SK-N-SH (cell line): ENCODE results near the gene ADGRG3. TPM values are rescaled to one million over a fixed set of nuclear protein-coding genes. Genes with fewer than 3 reads are reported as not detected.
A peak's percentile ranks its signal among the peaks of the same experiment; 100 is the strongest.

Experiments
- CTCF ChIA-PET: fragments of 300-600, 350-600 bp; formaldehyde crosslinking; extraction: SDS; loops from one replicate; lab custom pipeline; 2021; lab: Yijun Ruan, JAX
- POLR2A ChIA-PET: fragments of 350-600 bp; sonication (Branson Sonifier 250); formaldehyde crosslinking; extraction: SDS; loops from one replicate; lab custom pipeline; 2020; ENCODE audit warnings: antibody characterized with exemption, inconsistent platforms; lab: Yijun Ruan, JAX
- DNase-seq: peaks from one replicate; pipeline ENCODE4 v3.0.0; 2012
- H2AFZ ChIP-seq: fragments of 200-600 bp; sonication (generic); 2 replicates; pipeline ENCODE4 v1.8.1; 2016; ENCODE audit warnings: antibody characterized with exemption, mild to moderate bottlenecking, low read depth
- H3F3A ChIP-seq: fragments of 200-600 bp; sonication (generic); replicated peaks from 2 replicates; pipeline ENCODE3; 2016; ENCODE audit warnings: antibody characterized with exemption, mild to moderate bottlenecking; ENCODE audit not compliant: insufficient read depth
- H3K27ac ChIP-seq, 2 experiments: fragments of 200-500 bp in 1 of 2; fragments of 200-600 bp in 1 of 2; sonication (Bioruptor generic) in 1 of 2; sonication (generic), shearing (Covaris generic) in 1 of 2; 2 replicates each; pipeline versions ENCODE4 v1.5.1 to v1.6.1; 2014 to 2016; ENCODE audit warnings: low read depth in 2 of 2, inconsistent platforms in 1 of 2, low read length in 1 of 2, mild to moderate bottlenecking in 1 of 2, mixed read lengths in 1 of 2
- H3K27me3 ChIP-seq: fragments of 200-600 bp; sonication (generic), shearing (Covaris generic); 2 replicates; pipeline ENCODE4 v1.6.1; 2016; ENCODE audit warnings: mixed run types; ENCODE audit not compliant: insufficient read depth
- H3K36me3 ChIP-seq, 2 experiments: fragments of 200-500 bp in 1 of 2; fragments of 200-600 bp in 1 of 2; sonication (Bioruptor generic) in 1 of 2; sonication (generic) in 1 of 2; replicated peaks in 1 of 2; 2 replicates each; pipeline versions ENCODE3 to v1.5.1; 2014 to 2016; ENCODE audit warnings: low read length in 1 of 2, mild to moderate bottlenecking in 1 of 2; ENCODE audit not compliant: insufficient read depth in 2 of 2, control insufficient read depth in 1 of 2
- H3K4me1 ChIP-seq, 2 experiments: fragments of 200-500 bp in 1 of 2; fragments of 200-600 bp in 1 of 2; sonication (Bioruptor generic) in 1 of 2; sonication (generic), shearing (Covaris generic) in 1 of 2; 2 replicates each; pipeline versions ENCODE4 v1.5.1 to v1.6.1; 2014 to 2016; ENCODE audit warnings: low read depth in 1 of 2, low read length in 1 of 2, mixed run types in 1 of 2; ENCODE audit not compliant: insufficient read depth in 2 of 2, control insufficient read depth in 1 of 2
- H3K4me2 ChIP-seq: fragments of 200-600 bp; sonication (generic), shearing (Covaris generic); 2 replicates; pipeline ENCODE4 v1.6.1; 2017; ENCODE audit warnings: mixed run types
- H3K4me3 ChIP-seq, 2 experiments: fragments of 200-500 bp in 1 of 2; fragments of 200-600 bp in 1 of 2; sonication (Bioruptor generic) in 1 of 2; sonication (generic), shearing (Covaris generic) in 1 of 2; 2 replicates each; pipeline versions ENCODE4 v1.5.1 to v1.8.1; 2014 to 2016; ENCODE audit warnings: low read depth in 2 of 2, inconsistent platforms in 1 of 2, low read length in 1 of 2, mild to moderate bottlenecking in 1 of 2, mixed read lengths in 1 of 2, moderate library complexity in 1 of 2
- H3K79me2 ChIP-seq: fragments of 200-600 bp; sonication (generic); 2 replicates; pipeline ENCODE4 v1.8.1; 2017; ENCODE audit warnings: mild to moderate bottlenecking; ENCODE audit not compliant: insufficient read depth
- H3K9ac ChIP-seq: fragments of 200-600 bp; sonication (generic); 2 replicates; pipeline ENCODE4 v1.6.1; 2017; ENCODE audit warnings: mixed run types
- H3K9me2 ChIP-seq: fragments of 200-600 bp; sonication (generic); 2 replicates; pipeline ENCODE4 v1.6.1; 2017; ENCODE audit warnings: mixed run types
- H3K9me3 ChIP-seq: fragments of 200-600 bp; sonication (generic); 2 replicates; pipeline ENCODE4 v1.6.1; 2017; ENCODE audit warnings: mixed run types, mild to moderate bottlenecking, moderate library complexity
- H4K20me1 ChIP-seq: fragments of 200-600 bp; sonication (generic); 2 replicates; pipeline ENCODE4 v1.6.1; 2017; ENCODE audit warnings: mild to moderate bottlenecking, mixed run types; ENCODE audit not compliant: insufficient read depth
- CTCF ChIP-seq: fragments of 200-600 bp; sonication (generic); IDR thresholded peaks from 2 replicates; pipeline ENCODE4 v1.6.1; 2017; ENCODE audit warnings: antibody characterized with exemption, mild to moderate bottlenecking, moderate library complexity
- EP300 ChIP-seq, 2 experiments: IDR thresholded peaks; 2 replicates each; pipeline versions ENCODE4 v1.4.0 to v1.6.1; 2012; ENCODE audit warnings: borderline replicate concordance in 1 of 2, low read depth in 1 of 2, low read length in 1 of 2
- FOSL2 ChIP-seq: IDR thresholded peaks from 2 replicates; pipeline ENCODE4 v1.4.0; 2012; ENCODE audit warnings: low read depth, mild to moderate bottlenecking, moderate library complexity, borderline replicate concordance
- GATA2 ChIP-seq: sonication (generic); formaldehyde crosslinking; IDR thresholded peaks from 2 replicates; pipeline ENCODE4 v1.5.0; 2020; ENCODE audit warnings: mild to moderate bottlenecking, missing genetic modification reagents
- IRF3 ChIP-seq: fragments of 150-350 bp; IDR thresholded peaks from 2 replicates; pipeline ENCODE4 v1.6.1; 2016; ENCODE audit warnings: mild to moderate bottlenecking, low read depth, low read length
- MAX ChIP-seq: IDR thresholded peaks from 2 replicates; pipeline ENCODE4 v1.4.0; 2012; ENCODE audit warnings: low read depth
- NFIC ChIP-seq: IDR thresholded peaks from 2 replicates; pipeline ENCODE4 v1.4.0; 2012; ENCODE audit warnings: borderline replicate concordance
- NRF1 ChIP-seq: IDR thresholded peaks from 2 replicates; pipeline ENCODE4 v1.6.1; 2012; ENCODE audit warnings: low read depth, mild to moderate bottlenecking, low read length
- REST ChIP-seq: IDR thresholded peaks from 2 replicates; pipeline ENCODE4 v1.6.1; 2012; ENCODE audit warnings: mild to moderate bottlenecking, low read depth, low read length, moderate library complexity
- RXRA ChIP-seq: IDR thresholded peaks from 2 replicates; pipeline ENCODE4 v1.4.0; 2012; ENCODE audit warnings: low read depth, mild to moderate bottlenecking, borderline replicate concordance
- SIN3A ChIP-seq: IDR thresholded peaks from 2 replicates; pipeline ENCODE4 v1.6.1; 2012; ENCODE audit warnings: low read depth, mild to moderate bottlenecking, low read length, moderate library complexity, borderline replicate concordance
- TAF1 ChIP-seq: IDR thresholded peaks from 2 replicates; pipeline ENCODE4 v1.6.1; 2012; ENCODE audit warnings: low read depth, mild to moderate bottlenecking, low read length, moderate library complexity, borderline replicate concordance
- TEAD4 ChIP-seq: IDR thresholded peaks from 2 replicates; pipeline ENCODE4 v1.4.0; 2012; ENCODE audit warnings: mild to moderate bottlenecking, borderline replicate concordance; ENCODE audit not compliant: insufficient read depth
- USF2 ChIP-seq: fragments of 150-350 bp; IDR thresholded peaks from 2 replicates; pipeline ENCODE4 v1.6.1; 2017; ENCODE audit warnings: antibody characterized with exemption, low read length, low read depth, borderline replicate concordance
- ZBTB33 ChIP-seq: IDR thresholded peaks from 2 replicates; pipeline ENCODE4 v1.4.0; 2012; ENCODE audit warnings: low read depth, borderline replicate concordance
- WGBS: methylation state at CpG from one replicate; pipeline ENCODE4 v1.1.6; 2017; ENCODE audit warnings: low lambda C conversion rate; 5-methylcytosine and 5-hydroxymethylcytosine counted together
- polyA plus RNA-seq, 3 experiments: library from polyadenylated mRNA; depleted of rRNA; stranded (reverse); fragments of >200 nt; gene quantifications; 2 replicates each; pipeline ENCODE4 v1.2.3, GENCODE V29; 2012

Gene ADGRG3
- polyA plus RNA-seq, 1 of the 3 experiments (the other 2 are of a cell fraction), result not detected

GRCh38 chr16:57732714-57733113, 64.6 kb downstream of the ADGRG3 start:
- no peak overlapping the region for H3K4me3 ChIP-seq
- no peak overlapping the region for H3K27ac ChIP-seq
- CTCF ChIA-PET, result no interaction called here

GRCh38 chr16:57734308-57734924, 66.3 kb downstream of the ADGRG3 start:
- Histone ChIP-seq H3K36me3 (peaks cover 0 to 7% of the 10 kb centered on the region in 2 experiments), H4K20me1 (no peaks in the 10 kb centered on the region), H3K9ac (peak overlapping the region; percentile 95), H3K27me3 (no peaks in the 10 kb centered on the region), H3F3A (peaks cover 5% of the 10 kb centered on the region), H3K4me3 (peak overlapping the region; percentile 61 to 77), H3K79me2 (peaks cover 23% of the 10 kb centered on the region; the same call in 1 of the 2 replicates), H3K9me2 (no peaks in the 10 kb centered on the region), H2AFZ (peak overlapping the region; percentile 81; the same call in 1 of the 2 replicates), H3K27ac (peak overlapping the region; percentile 72 to 85), H3K9me3 (no peaks in the 10 kb centered on the region), H3K4me2 (peak overlapping the region; percentile 98), H3K4me1 (peaks cover 9 to 15% of the 10 kb centered on the region in 2 experiments; a peak in 2 of 4 replicates)
- TF ChIP-seq EP300 (IDR thresholded peaks at IDR 0.05; ENCODE audit: borderline replicate concordance in 1 of 2, low read depth in 1 of 2, low read length in 1 of 2) (no peak), NRF1 (no peak), TAF1 (no peak), IRF3 (no peak), TEAD4 (no peak), NFIC (no peak), MAX (no peak), CTCF (no peak), GATA2 (no peak), FOSL2 (no peak), REST (no peak), ZBTB33 (no peak), USF2 (no peak), RXRA (no peak)
- CTCF ChIA-PET, result interaction anchor here (0.9 to 4.0 kb wide), 6 partner anchors 23 to 159 kb away, joined by 3 to 15 read pairs (median 3); no protein-coding TSS in a partner anchor
- POLR2A ChIA-PET, result interaction anchor here (0.7 kb wide), 1 partner anchor 20 kb away, joined by 3 read pairs; no protein-coding TSS in a partner anchor
- DNase-seq, result no peak
- 53% methylated on average over 17 of the region's 20 CpGs for WGBS

More at GRCh38 chr16:57732714-57733113, 64.6 kb downstream of the ADGRG3 start:
- WGBS, result 82% methylated on average over 2 of the region's 2 CpGs
- TF ChIP-seq SIN3A, result no peak
- H3F3A ChIP-seq, result peaks cover 5% of the 10 kb centered on the region
- H3K9me3 ChIP-seq, result no peaks in the 10 kb centered on the region
- DNase-seq, result no peak
- no peaks in the 10 kb centered on the region for H4K20me1 ChIP-seq
- peaks cover 0 to 6% of the 10 kb centered on the region in 2 experiments for H3K36me3 ChIP-seq
- POLR2A ChIA-PET, result no interaction called here
- peaks cover 13% of the 10 kb centered on the region; the same call in 1 of the 2 replicates for H3K79me2 ChIP-seq
- no peaks in the 10 kb centered on the region for H3K27me3 ChIP-seq
- no peak overlapping the region for H3K9ac ChIP-seq
- H3K4me2 ChIP-seq, result no peak overlapping the region
- H2AFZ ChIP-seq, result no peak overlapping the region
- peaks cover 9 to 15% of the 10 kb centered on the region in 2 experiments; a peak in 2 of 4 replicates for H3K4me1 ChIP-seq
- H3K9me2 ChIP-seq, result no peaks in the 10 kb centered on the region
